HUES48 (cell line): ENCODE measurements around the gene LRRFIP1.
A peak's percentile ranks its signal among the peaks of the same experiment; 100 is the strongest.
"Not testable (repeated sequence)": the region's sequence is repeated elsewhere in the genome, so short reads cannot be mapped to it uniquely, and the experiment has no call there.

Experiments
- H3K27ac ChIP-seq: one replicate; pipeline ENCODE4 v1.7.0; 2013; ENCODE audit warnings: low read depth, low read length, inconsistent platforms
- H3K27me3 ChIP-seq: 2 replicates; pipeline ENCODE4 v1.6.1; 2013; ENCODE audit warnings: mild to moderate bottlenecking, low read length; ENCODE audit not compliant: control insufficient read depth, insufficient read depth
- H3K36me3 ChIP-seq: 2 replicates; pipeline ENCODE4 v1.6.1; 2013; ENCODE audit warnings: low read length; ENCODE audit not compliant: control insufficient read depth, insufficient read depth
- H3K4me1 ChIP-seq: 2 replicates; pipeline ENCODE4 v1.6.1; 2013; ENCODE audit warnings: mild to moderate bottlenecking, low read length; ENCODE audit not compliant: control insufficient read depth, insufficient read depth
- H3K4me3 ChIP-seq: 2 replicates; pipeline ENCODE4 v1.5.1; 2013; ENCODE audit warnings: mild to moderate bottlenecking, low read depth, low read length
- H3K9ac ChIP-seq: 2 replicates; pipeline ENCODE4 v1.6.1; 2013; ENCODE audit warnings: mild to moderate bottlenecking, low read depth, low read length, moderate library complexity
- H3K9me3 ChIP-seq: 2 replicates; pipeline ENCODE4 v1.6.1; 2013; ENCODE audit warnings: low read length; ENCODE audit not compliant: control insufficient read depth, insufficient read depth

Gene LRRFIP1

GRCh38 chr2:237599465-237600110 lies 27.8 kb upstream of the LRRFIP1 start:
- Histone ChIP-seq H3K9ac (no peak overlapping the region), H3K36me3 (no peaks in the 10 kb centered on the region), H3K4me3 (no peak overlapping the region), H3K27me3 (no peaks in the 10 kb centered on the region), H3K4me1 (peaks cover 39% of the 10 kb centered on the region), H3K27ac (no peak overlapping the region), H3K9me3 (no peaks in the 10 kb centered on the region)

DNA sequence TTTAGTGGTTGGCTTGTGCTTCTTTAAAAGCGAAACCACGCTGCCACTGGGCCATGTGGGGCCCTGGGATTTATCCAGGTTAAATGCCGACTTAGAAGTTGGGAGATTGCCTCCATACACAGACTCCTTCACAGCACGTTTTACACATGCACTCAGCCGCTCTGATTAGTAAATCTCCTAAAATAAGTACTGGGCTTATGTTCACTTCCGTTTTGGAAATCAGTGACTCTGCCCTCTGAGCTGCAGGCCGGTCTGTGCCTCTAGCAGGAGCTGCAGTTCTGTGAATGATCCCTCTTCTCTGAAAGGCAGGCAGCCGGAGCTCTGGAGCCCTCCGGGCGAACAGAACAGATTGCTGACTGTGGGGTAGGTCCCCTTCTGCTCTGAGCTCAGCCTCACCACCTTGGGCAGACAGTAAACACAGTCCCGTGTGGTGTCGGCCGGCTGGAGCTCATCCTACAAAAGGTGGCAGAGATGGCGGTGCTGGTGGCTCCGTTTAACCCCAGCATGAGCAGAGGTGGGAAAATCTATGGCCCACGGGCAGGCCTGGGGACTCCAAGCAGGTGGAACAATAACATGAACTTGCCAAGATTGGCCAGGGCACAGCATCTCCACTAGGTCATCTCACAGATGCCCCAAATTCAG lies 27.1 kb upstream of the LRRFIP1 start:
- Histone ChIP-seq H3K9me3 (0 out of 2 replicates have a peak, but pooled peaks cover 2% of the 10 kb centered on the region), H3K4me1 (peaks cover 31% of the 10 kb centered on the region), H3K9ac (no peak overlapping the region), H3K27ac (no peak overlapping the region), H3K4me3 (no peak overlapping the region), H3K27me3 (no peaks in the 10 kb centered on the region), H3K36me3 (no peaks in the 10 kb centered on the region)

DNA sequence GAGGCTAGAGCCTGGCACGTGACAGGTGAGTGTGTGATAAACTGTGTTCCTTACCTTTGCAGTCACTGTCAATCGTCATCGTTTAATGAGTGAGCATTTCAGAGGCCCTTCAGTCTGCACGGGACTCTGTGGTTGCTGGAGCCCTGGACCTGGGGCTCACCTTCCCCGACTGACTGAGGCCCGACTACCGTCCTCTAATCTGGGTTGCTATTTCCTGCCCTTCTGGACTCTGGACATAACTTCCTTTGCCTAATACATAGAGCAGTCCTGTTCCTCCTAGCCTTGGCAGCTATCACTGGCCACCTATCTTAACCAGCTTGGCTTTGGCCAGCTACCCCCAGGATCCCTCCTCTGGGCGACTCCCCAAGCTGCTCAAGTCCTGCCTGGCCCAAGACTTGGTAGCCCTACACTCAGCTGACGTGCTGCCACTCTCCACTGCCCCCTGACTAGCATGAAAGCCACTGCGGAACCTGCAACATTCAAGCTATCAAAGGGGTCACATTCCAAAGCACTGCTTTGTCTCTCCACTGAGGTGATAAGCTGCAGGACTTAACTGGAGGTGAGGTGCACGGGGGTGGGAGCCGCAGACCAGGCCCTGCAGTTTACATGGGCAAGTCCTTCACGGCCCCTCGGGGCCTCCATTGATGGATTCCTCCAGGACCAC lies 25.8 kb upstream of the LRRFIP1 start:
- no peaks in the 10 kb centered on the region for H3K27me3 ChIP-seq
- no peak overlapping the region for H3K9ac ChIP-seq
- H3K36me3 ChIP-seq = no peaks in the 10 kb centered on the region
- no peak overlapping the region for H3K4me3 ChIP-seq
- H3K9me3 ChIP-seq = peaks cover 11% of the 10 kb centered on the region
- peaks cover 28% of the 10 kb centered on the region for H3K4me1 ChIP-seq
- H3K27ac ChIP-seq = peak overlapping the region; percentile 30

DNA sequence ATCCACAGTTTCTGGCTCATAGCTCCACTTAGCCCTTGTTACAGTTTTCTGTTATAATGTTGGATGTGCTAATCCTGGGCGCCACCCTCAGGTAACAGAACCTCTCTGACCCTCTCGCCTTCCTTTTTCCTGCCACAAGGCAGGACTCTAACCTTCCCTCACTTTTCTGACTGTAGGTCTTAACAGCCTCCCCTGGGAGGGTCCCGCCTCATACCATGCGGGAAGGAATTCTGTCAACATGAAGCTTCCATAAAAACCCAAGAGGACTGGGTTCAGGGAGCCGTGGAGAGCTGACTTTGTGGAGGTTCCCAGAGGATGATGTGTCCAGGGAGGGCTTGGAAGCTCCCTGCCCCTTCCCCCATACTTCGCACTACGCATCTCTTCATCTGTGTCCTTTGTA lies 25.0 kb upstream of the LRRFIP1 start:
- H3K27ac ChIP-seq = no peak overlapping the region
- H3K4me3 ChIP-seq = no peak overlapping the region
- H3K27me3 ChIP-seq = no peaks in the 10 kb centered on the region
- H3K36me3 ChIP-seq = no peaks in the 10 kb centered on the region
- peaks cover 11% of the 10 kb centered on the region for H3K9me3 ChIP-seq
- peaks cover 28% of the 10 kb centered on the region for H3K4me1 ChIP-seq
- no peak overlapping the region for H3K9ac ChIP-seq

DNA sequence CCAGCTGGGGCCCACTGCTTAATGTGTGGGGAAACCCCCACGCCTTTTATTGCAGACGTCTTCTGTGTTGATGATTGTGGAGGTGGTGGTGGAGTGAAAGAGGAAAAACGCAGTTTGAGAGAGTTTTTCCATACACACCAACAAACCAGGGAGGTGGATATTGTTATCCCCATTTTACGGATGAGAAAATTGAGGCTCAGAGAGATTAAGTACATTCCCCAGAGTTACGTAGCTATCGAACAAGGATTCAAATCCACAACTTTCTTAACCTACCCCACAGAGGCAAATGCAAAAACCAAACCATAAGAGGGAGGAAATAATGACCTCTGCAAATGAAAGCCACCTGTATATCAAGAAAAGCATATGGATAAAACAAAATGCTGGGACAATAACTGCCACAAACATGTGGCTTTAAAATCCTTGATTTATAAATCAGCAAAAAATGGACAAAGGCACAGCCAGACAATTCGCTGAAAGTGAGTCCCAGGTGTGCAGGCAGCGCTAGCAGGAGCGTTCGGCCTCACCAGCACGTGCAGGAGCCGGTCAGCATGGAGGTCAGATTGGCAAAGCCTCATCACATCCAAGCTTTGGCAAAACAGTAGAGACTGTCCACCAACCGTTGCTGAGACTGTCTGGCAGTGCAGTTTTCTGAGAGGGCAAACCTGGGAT lies 24.2 kb upstream of the LRRFIP1 start:
- peaks cover 28% of the 10 kb centered on the region for H3K4me1 ChIP-seq
- H3K9ac ChIP-seq = no peak overlapping the region
- peak overlapping the region; percentile 61 for H3K27ac ChIP-seq
- H3K4me3 ChIP-seq = no peak overlapping the region
- H3K27me3 ChIP-seq = no peaks in the 10 kb centered on the region
- peaks cover 11% of the 10 kb centered on the region for H3K9me3 ChIP-seq
- no peaks in the 10 kb centered on the region for H3K36me3 ChIP-seq

DNA sequence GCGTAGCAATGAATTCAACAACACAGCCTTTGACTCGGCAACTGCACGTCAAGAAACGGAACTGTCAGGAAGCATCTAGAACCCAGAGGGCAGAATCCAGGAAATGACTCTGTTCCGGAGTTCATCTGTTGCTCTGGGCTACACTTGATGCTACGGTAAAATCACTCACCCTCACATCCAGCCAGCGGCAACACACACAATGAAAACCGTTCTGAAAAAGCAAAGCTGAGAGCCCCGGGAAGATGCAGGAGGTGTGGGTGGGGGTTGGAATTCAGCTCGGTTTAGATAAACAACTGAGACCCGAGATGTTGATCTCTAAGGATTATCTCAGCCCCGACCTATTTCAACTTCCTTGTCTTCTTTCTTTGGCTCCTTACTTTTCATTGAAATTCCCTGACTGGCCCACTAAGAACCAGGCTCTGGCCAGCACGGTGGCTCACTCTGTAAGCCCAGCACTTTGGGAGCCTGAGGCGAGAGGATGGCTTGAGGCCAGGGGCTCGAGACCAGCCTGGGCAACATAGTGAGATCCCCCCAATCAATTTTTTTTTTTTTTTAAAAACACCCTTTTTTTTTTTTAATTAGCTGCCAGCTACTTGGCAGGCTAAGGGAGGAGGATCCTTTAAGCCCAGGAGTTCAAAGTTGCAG lies 23.5 kb upstream of the LRRFIP1 start:
- H3K36me3 ChIP-seq = no peaks in the 10 kb centered on the region
- peaks cover 28% of the 10 kb centered on the region for H3K4me1 ChIP-seq
- H3K27ac ChIP-seq = peak overlapping the region; percentile 61
- H3K9ac ChIP-seq = no peak overlapping the region
- no peaks in the 10 kb centered on the region for H3K27me3 ChIP-seq
- H3K4me3 ChIP-seq = no peak overlapping the region
- peaks cover 11% of the 10 kb centered on the region for H3K9me3 ChIP-seq

DNA sequence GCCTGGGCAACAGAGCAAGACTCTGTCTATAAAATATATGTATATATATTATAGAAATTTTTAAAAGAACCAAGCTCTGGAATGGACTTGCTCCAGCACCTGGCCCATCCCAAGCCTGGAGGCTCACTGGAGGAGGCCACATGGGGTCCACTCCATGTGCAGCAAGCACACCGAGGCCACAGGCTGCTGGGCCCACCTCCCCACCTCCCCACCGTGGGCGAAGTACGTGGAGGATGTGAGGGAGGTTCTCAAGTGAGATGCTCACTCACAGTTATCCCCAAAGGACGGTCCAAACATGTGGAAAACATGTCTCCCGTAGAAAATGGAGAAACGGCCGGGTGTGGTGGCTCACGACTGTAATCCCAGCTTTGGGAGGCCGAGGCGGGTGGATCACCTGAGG lies 23.0 kb upstream of the LRRFIP1 start:
- no peak overlapping the region for H3K27ac ChIP-seq

DNA sequence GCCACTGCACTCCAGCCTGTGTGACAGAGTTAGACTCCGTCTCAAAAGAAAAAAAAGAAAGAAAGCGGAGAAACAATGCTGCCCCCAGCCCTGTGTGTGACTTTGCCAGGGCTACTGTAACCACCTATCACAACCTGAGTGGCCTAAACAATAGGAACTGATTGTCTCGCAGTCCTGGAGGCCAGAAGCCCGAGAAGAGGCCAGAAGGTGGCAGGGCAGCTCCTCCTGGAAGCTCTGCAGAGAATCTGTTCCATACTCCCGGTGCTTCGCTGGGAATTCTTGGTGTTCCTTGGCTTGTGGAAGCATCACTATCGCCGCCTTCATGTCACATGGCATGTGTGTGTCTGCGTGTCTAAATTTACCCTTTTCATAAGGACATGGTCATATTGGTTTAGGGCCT lies 22.4 kb upstream of the LRRFIP1 start:
- H3K36me3 ChIP-seq = no peaks in the 10 kb centered on the region
- H3K9me3 ChIP-seq = peaks cover 11% of the 10 kb centered on the region
- H3K9ac ChIP-seq = no peak overlapping the region
- no peak overlapping the region for H3K27ac ChIP-seq
- H3K4me1 ChIP-seq = peaks cover 28% of the 10 kb centered on the region
- H3K4me3 ChIP-seq = no peak overlapping the region
- no peaks in the 10 kb centered on the region for H3K27me3 ChIP-seq

More for the DNA sequence above, 23.0 kb upstream of the LRRFIP1 start:
- Histone ChIP-seq H3K4me1 (peaks cover 28% of the 10 kb centered on the region), H3K4me3 (no peak overlapping the region), H3K9me3 (peaks cover 11% of the 10 kb centered on the region), H3K27me3 (no peaks in the 10 kb centered on the region), H3K9ac (no peak overlapping the region), H3K36me3 (no peaks in the 10 kb centered on the region)

DNA sequence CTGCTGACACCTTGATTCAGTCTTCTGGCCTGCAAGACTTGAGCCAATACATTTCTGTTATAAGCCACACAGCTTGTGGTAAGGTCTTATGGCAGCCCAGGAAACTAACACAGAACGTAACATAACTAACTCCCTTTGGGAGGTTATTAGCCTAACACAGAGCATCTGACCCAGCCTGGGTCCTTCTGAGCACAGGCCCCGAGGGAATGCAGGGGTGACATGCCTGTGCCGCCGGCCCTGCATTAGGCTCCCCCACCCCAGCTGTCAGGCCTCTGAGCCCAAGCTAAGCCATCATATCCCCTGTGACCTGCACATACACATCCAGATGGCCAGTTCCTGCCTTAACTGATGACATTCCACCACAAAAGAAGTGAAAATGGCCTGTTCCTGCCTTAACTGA lies 20.9 kb upstream of the LRRFIP1 start:
- peaks cover 21% of the 10 kb centered on the region for H3K4me1 ChIP-seq
- H3K4me3 ChIP-seq, H3K9ac ChIP-seq, H3K27ac ChIP-seq, H3K27me3 ChIP-seq, H3K36me3 ChIP-seq: not testable (repeated sequence)
- peaks cover 11% of the 10 kb centered on the region for H3K9me3 ChIP-seq

DNA sequence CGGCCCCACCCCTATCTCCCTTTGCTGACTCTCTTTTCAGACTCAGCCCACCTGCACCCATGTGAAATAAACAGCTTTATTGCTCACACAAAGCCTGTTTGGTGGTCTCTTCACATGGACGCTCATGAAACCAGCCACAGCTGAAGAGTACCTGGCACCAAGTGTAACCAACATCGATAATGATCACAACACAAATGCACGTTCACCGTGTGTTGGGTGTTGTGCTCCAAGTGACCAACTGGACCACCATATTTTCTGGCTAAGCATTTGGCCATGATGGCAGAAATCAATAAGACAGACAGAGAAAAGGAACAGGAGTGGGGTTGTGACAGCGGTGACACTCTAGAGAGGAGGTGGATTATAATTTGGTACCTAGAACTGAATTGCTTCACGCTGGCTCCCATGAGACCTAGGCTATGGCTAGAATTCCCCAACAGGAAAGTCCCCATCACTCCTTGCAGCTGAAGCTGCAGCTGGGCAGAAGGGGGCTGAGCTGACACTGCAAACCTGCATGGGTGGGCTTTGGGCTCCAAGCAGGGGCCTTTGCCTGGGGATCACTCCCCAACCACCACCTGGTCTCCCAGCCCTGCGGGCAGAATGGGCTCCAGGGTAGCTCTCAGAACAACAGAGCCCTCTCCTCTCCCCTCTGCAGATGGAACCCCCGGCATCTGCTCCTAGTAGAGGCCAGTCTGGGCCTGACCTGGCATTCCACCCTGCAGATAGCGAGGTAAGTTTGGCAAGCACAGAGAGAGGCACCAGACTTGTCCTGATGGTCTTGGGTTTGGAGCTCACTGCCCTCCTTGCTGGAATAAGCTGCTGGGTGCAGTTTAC lies 14.6 kb upstream of the LRRFIP1 start:
- peaks cover 38% of the 10 kb centered on the region for H3K4me1 ChIP-seq
- no peaks in the 10 kb centered on the region; the same call in 1 of the 2 replicates for H3K27me3 ChIP-seq
- no peak overlapping the region for H3K4me3 ChIP-seq
- H3K36me3 ChIP-seq = no peaks in the 10 kb centered on the region
- peak overlapping the region; percentile 18; the same call in 1 of the 2 replicates for H3K9ac ChIP-seq
- H3K9me3 ChIP-seq = no peaks in the 10 kb centered on the region
- H3K27ac ChIP-seq = peak overlapping the region; percentile 94
